ENCODE results near the gene GALNT9.
"Not testable (repeated sequence)": the region's sequence is repeated elsewhere in the genome, so short reads cannot be mapped to it uniquely, and the experiment has no call there.

GALNT9 gene

DNA sequence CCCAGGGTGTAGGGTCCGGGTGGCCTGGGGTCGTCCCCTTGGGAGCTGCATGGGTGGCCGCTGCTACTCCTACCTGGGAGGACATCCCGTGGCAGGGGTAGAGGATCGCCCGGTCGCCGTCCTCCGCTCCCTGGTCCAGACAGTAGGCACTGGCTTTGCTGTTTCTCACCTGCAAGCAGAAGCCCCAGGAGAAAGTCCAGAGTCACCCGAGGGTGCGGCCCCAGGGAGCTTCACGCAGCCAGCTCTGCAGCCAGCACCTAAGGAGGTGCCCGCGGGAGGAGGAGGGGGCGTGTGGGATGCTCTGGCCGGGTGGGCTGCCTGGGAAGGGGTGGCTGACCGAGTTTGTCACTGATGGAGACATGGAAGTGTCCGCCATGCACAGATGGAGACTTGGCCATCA lies 130.3 kb downstream of the GALNT9 start:
- in situ Hi-C loops (cut with MboI; ENCODE audit: low pct_unique_long_range_greater_than_20kb, low sequenced_read_pairs): no loop called here
- no peak for DNase-seq

- in situ Hi-C loops (cut with MboI; ENCODE audit: low pct_unique_long_range_greater_than_20kb, low sequenced_read_pairs): no loop called here
- DNase-seq: no peak
Observed at GRCh38 chr12:132197581-132198354, 131.6 kb downstream of the GALNT9 start.

DNA sequence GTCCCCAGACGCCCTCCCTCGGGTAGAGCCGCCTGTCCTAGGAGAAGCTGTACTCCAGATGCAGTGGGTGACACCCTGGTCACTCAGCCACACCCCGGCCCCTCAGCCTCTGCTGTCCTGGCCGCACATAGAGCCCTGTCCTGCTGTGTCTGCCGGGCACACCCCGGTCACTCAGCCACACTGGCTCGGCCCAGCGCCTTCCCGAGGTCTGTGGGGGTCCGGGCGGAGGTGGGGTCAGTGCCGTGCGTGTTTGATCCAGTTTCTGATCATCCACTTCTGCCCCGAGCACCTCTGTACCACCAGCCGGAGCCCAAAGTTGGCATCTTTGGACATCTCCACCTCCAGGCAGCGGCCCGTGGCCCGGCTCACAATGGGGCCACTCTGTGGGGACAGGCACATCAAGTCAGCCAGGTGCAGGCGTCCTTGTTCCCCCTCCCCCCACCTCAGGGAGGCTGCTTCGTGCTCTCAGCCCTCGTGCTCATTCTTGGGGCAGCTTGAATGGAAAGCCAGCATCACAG lies 132.5 kb downstream of the GALNT9 start:
- in situ Hi-C loops (cut with MboI; ENCODE audit: low pct_unique_long_range_greater_than_20kb, low sequenced_read_pairs): no loop called here
- DNase-seq: no peak

DNA sequence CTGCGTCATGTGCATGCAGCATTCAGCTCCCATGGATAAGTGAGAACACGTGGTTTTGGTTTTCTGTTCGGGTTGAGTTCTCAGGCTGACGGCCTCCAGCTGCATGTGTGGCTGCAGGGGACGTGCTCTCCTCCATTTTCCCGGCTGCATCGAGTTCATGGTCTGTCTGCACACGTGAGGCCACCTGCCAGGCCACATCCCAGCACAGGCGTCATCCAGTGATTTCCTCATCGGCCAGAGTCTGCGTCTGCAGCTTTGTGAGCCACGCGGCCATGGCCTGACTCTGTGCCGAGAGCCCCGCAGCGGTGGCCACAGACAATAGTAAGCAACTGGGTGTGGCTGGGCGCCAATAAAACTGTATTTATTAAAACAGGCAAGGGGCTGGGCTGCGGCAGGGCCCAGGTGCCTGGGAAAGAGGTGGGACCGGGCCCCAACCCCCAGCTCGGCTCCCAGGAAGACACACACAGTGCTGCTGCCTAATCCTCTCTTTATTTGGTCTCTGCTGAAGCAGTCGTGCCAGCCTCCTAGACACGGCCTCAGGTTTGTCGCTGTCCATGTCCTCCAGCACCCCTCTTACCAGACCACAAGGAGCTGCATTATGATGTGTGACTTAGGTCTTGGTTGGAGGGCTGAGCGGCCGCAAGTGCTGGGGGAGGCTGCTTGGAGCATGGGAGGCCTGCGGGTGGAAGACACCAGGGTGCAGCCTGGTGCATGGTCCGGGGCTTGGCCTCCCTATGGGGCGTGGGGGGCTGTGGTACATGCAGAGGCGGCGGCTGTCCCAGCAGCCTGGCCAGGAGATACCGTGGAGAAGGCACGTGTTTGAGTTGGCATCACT lies 133.1 kb downstream of the GALNT9 start:
- DNase-seq: no peak
- in situ Hi-C loops (cut with MboI; ENCODE audit: low pct_unique_long_range_greater_than_20kb, low sequenced_read_pairs): no loop called here

GRCh38 chr12:132195242-132195641 lies 134.1 kb downstream of the GALNT9 start:
- in situ Hi-C loops (cut with MboI; ENCODE audit: low pct_unique_long_range_greater_than_20kb, low sequenced_read_pairs); DNase-seq: not testable (repeated sequence)

- in situ Hi-C loops (cut with MboI; ENCODE audit: low pct_unique_long_range_greater_than_20kb, low sequenced_read_pairs): no loop called here
- DNase-seq: no peak
Observed at GRCh38 chr12:132194556-132194955, 134.8 kb downstream of the GALNT9 start.

- no peak for DNase-seq
- in situ Hi-C loops (cut with MboI; ENCODE audit: low pct_unique_long_range_greater_than_20kb, low sequenced_read_pairs): no loop called here
Observed at GRCh38 chr12:132194056-132194455, 135.3 kb downstream of the GALNT9 start.

DNA sequence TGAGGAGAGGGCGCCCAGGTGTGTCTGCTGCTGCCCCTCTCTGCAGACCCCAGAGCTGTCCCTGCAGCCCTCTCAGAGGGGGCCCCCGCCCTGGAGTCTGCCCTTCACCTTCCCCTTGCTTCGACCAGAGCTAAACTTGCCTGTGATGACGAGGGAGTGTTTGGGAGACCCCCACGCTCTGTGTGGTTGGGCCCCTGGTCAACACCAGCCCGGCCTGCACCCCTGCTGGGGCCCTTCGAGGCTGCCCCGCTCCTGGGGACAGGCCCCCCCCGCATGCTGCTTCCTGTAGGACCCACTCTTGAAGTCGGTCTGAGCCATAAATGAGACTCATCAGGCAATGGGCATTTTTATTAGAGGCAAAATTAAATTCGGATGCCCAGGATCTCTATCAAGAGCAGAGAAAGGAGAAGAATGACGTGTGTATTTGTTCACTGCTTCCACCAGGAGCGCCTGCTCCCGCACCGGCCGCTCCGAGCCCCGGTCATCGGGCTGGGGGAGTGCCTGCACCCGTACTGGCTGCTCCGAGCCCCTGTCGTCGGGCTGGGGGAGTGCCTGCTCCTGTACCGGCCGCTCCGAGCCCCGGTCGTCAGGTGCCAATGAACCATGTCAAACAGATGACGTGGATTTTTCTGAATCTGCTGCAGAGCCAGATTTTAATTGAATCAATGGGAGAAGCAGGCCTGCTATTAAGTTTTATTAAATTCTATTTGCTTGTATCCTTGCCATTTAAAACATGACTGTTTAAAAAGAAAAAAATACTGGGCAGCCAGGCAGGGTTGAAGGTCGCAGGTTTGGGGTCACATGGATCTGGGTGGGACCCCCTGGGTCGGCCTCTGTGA lies 137.5 kb downstream of the GALNT9 start:
- in situ Hi-C loops (cut with MboI; ENCODE audit: low pct_unique_long_range_greater_than_20kb, low sequenced_read_pairs): no loop called here
- DNase-seq: no peak

- DNase-seq: no peak
- in situ Hi-C loops (cut with MboI; ENCODE audit: low pct_unique_long_range_greater_than_20kb, low sequenced_read_pairs): no loop called here
Observed at GRCh38 chr12:132190834-132191500, 138.4 kb downstream of the GALNT9 start.

DNA sequence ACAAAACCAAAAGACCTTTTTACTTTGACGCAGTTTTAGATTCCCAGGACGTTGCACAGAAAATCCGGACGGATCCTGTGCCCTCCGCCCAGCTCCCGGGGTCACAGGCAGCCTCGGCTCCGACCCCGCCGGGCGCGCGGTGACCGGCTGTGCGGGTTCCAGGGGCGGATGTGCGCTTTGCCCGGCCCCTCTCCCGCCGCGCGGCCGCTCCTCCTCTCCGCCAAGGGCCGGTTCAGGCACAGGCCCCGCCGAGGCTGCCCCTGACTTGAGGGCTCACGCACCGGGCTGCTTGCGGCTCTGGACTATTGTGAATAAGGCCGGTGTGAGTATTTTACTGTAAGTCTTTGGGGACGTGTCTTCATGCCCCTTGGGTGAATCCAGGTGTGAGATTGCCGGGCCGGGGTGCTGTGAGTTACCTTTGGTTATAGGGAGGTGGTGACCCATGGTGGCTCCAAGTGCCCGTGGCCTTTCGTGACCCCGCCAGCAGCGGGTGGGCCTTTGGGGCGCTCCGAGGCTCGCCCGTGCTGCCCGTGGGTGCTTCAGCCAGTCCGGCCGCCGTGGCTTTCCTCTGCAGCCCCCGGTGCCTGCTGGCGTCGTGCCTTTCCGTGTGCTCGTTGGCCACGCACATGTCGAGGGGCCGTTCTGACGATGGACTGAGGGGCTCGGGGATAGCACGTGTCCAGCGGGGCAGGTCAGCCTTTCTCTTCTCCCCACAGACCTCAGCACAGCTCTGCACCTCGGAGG lies 139.2 kb downstream of the GALNT9 start:
- in situ Hi-C loops (cut with MboI; ENCODE audit: low pct_unique_long_range_greater_than_20kb, low sequenced_read_pairs): no loop called here
- DNase-seq: no peak

- in situ Hi-C loops (cut with MboI; ENCODE audit: low pct_unique_long_range_greater_than_20kb, low sequenced_read_pairs): no loop called here
Observed at GRCh38 chr12:132189378-132190011, 139.9 kb downstream of the GALNT9 start.

GRCh38 chr12:132188916-132189325 lies 140.5 kb downstream of the GALNT9 start:
- DNase-seq: no peak
- in situ Hi-C loops (cut with MboI; ENCODE audit: low pct_unique_long_range_greater_than_20kb, low sequenced_read_pairs): no loop called here

More at GRCh38 chr12:132189378-132190011, 139.9 kb downstream of the GALNT9 start:
- DNase-seq: peak; percentile 92

- DNase-seq: no peak
- in situ Hi-C loops (cut with MboI; ENCODE audit: low pct_unique_long_range_greater_than_20kb, low sequenced_read_pairs): no loop called here
Observed at GRCh38 chr12:132188451-132188901, 140.9 kb downstream of the GALNT9 start.

DNA sequence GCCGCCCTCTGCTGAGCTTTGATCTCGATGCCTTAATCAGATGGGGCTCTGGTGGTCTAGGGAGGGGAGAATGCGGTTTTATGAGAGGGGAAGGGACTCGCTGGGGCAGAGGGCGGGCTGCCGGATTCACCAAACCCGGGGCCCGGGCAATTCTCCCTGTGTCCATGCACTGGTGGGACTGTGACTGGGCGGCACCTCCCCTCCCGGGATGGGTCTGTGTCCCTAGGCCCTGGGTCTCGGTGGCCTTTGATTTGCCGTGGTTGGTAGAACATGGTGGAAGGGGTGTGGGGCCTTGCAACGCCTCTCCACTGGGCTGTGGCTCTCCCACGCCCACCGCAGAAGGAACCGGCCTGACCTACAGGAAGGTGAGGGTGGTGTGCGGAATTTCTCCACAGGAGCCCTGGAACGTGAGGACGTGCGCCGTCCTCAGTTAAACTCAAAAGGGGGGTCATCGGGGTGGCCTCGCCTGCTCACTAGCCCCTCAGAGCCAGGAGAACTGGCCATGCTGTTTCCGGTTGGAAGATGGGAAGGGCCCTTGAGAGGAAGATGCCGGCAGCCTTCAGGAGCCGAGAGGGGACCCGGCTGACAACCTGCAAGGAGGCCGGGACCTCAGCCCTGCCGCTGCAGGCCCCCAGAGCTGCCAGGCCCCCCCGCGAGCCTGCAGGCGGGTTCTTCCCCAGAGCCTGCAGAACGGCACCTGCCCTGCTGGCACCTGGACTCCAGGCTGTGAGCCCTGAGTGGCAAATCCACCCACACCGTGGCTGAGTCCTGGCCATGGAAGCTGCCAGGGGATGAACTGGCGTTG lies 141.5 kb downstream of the GALNT9 start:
- DNase-seq: no peak
- in situ Hi-C loops (cut with MboI; ENCODE audit: low pct_unique_long_range_greater_than_20kb, low sequenced_read_pairs): no loop called here

- DNase-seq: no peak
- in situ Hi-C loops (cut with MboI; ENCODE audit: low pct_unique_long_range_greater_than_20kb, low sequenced_read_pairs): no loop called here
Observed at GRCh38 chr12:132186857-132187620, 142.3 kb downstream of the GALNT9 start.

GRCh38 chr12:132186208-132186856 lies 143.1 kb downstream of the GALNT9 start:
- in situ Hi-C loops (cut with MboI; ENCODE audit: low pct_unique_long_range_greater_than_20kb, low sequenced_read_pairs): no loop called here
- no peak for DNase-seq
